ENCODE results near the gene FCSK. TPM values are rescaled to one million over a fixed set of nuclear protein-coding genes. Genes with fewer than 3 reads are reported as not detected.

The FCSK gene
- total and polyA plus RNA-seq, 8 donors: 11.0 to 20.7 (median 15.3) TPM

DNA sequence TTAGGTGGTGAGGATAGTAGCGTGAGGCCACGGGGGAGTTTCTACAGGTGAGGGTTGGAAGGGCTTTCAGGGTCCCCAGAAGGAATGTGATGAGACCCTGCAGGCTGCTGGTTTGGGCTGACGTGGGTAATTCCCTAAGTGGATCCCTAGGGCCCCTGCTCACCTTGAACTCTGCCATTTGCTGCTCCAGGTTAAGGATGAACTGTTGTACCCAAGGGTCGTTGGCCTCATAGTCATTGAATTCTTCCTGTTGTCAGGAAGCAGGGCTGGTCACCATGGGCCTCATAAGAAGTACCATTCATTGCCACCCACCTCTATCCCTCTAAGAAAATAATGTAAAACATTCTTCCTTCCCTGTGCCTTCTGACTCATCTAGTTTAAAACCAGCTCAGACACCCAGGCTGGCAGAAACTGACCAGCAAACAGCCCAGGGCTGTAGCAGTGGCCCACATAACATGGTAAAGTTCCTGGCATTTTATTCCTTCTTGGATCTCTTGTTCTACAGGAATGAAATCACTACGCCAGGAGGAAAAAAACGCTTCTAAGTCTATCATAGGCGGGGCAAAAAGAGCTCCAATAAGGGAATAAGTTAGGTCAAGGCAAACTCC lies 27.6 kb downstream of the FCSK start:
- Histone ChIP-seq H3K36me3 (peaks cover 0 to 83% of the 10 kb centered on the region in 2 donors), H3K4me3 (no peak overlapping the region), H3K27me3 (no peaks in the 10 kb centered on the region), H3K27ac (no peak overlapping the region), H3K9me3 (no peaks in the 10 kb centered on the region), H3K4me1 (peaks cover 0 to 12% of the 10 kb centered on the region in 2 donors)
- intact Hi-C loops (cut with DNase I): no loop called here
- ATAC-seq (no peak), DNase-seq (no peak)
- TF ChIP-seq, protein P1, sequence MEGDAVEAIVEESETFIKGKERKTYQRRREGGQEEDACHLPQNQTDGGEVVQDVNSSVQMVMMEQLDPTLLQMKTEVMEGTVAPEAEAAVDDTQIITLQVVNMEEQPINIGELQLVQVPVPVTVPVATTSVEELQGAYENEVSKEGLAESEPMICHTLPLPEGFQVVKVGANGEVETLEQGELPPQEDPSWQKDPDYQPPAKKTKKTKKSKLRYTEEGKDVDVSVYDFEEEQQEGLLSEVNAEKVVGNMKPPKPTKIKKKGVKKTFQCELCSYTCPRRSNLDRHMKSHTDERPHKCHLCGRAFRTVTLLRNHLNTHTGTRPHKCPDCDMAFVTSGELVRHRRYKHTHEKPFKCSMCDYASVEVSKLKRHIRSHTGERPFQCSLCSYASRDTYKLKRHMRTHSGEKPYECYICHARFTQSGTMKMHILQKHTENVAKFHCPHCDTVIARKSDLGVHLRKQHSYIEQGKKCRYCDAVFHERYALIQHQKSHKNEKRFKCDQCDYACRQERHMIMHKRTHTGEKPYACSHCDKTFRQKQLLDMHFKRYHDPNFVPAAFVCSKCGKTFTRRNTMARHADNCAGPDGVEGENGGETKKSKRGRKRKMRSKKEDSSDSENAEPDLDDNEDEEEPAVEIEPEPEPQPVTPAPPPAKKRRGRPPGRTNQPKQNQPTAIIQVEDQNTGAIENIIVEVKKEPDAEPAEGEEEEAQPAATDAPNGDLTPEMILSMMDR (IDR thresholded peaks at IDR 0.05): no peak

DNA sequence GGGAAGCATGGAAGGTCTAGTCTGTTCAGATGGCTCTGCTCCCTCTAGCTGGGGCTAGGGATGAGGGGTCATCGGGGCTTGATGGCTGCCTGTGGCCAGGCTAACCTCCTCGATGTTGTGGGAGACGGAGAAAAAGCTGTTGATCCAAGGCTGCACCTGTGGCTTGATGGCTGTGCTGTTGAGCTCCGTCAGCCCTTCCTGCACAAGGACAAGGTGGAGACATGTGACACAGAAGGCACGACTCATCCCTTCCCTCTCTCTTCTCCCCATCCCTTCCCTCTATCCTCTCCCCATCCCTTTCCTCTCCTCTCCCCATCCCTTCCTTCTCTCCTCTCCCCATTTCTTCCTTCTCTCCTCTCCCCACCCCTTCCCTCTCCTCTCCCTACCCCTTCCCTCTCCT lies 28.2 kb downstream of the FCSK start:
- H3K27ac ChIP-seq: no peak overlapping the region
- TF ChIP-seq, protein P1 (IDR thresholded peaks at IDR 0.05): no peak
- H3K36me3 ChIP-seq: peaks cover 0 to 86% of the 10 kb centered on the region in 2 donors
- H3K4me1 ChIP-seq: peaks cover 0 to 12% of the 10 kb centered on the region in 2 donors
- H3K9me3 ChIP-seq: no peaks in the 10 kb centered on the region
- DNase-seq: no peak
- no peaks in the 10 kb centered on the region for H3K27me3 ChIP-seq
- intact Hi-C loops (cut with DNase I): no loop called here
- ATAC-seq: no peak
- no peak overlapping the region for H3K4me3 ChIP-seq

DNA sequence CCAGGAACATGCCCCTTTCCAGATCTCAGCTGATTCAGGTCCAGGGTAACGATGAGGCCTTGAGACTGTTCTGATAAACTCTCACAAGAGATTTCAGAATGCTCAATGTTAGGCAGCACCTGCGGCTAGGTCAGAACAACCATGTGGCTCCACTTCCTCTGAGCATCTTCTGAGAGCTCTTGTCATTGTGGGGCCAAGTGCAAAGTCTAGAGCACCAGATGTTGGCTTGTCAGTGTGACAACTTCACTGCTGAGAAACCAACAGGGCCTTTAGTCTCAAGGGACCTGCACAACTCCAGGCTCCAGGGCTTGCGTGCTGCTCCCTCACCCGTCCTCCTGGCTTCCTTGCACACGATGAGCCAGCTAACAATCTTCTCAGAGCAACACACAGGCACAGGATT lies 29.0 kb downstream of the FCSK start:
- no peaks in the 10 kb centered on the region for H3K27me3 ChIP-seq
- H3K36me3 ChIP-seq: peaks cover 0 to 86% of the 10 kb centered on the region in 2 donors
- no peak overlapping the region for H3K4me3 ChIP-seq
- TF ChIP-seq, protein P1 (IDR thresholded peaks at IDR 0.05): no peak
- H3K27ac ChIP-seq: no peak overlapping the region
- H3K4me1 ChIP-seq: peaks cover 0 to 8% of the 10 kb centered on the region in 2 donors
- no peaks in the 10 kb centered on the region for H3K9me3 ChIP-seq
- intact Hi-C loops (cut with DNase I): no loop called here
- DNase-seq (no peak), ATAC-seq (no peak)

DNA sequence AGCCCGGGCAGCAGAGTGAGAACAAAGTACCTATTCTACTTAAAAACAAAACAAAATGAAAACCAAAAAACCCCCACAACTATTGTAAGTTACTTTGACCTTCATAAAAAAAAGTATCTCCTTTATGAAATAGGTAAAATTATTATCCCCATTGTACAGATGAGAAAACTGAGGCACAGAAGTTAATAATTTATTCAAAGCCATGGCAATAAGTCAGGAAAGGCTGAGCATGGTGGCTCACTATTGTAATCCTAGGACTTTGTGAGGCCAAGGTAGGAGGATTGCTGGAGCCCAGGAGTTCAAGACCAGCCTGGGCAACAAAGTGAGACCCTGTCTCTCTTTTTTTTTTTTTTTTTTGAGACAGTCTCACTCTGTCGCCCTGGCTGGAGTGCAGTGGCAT lies 30.5 kb downstream of the FCSK start:
- no peaks in the 10 kb centered on the region for H3K27me3 ChIP-seq
- intact Hi-C loops (cut with DNase I): no loop called here
- H3K4me3 ChIP-seq: no peak overlapping the region
- ATAC-seq (no peak), DNase-seq (no peak)
- no peaks in the 10 kb centered on the region for H3K4me1 ChIP-seq
- H3K27ac ChIP-seq: no peak overlapping the region
- H3K9me3 ChIP-seq: no peaks in the 10 kb centered on the region
- H3K36me3 ChIP-seq: peaks cover 0 to 86% of the 10 kb centered on the region in 2 donors
- TF ChIP-seq, protein P1 (IDR thresholded peaks at IDR 0.05): no peak

DNA sequence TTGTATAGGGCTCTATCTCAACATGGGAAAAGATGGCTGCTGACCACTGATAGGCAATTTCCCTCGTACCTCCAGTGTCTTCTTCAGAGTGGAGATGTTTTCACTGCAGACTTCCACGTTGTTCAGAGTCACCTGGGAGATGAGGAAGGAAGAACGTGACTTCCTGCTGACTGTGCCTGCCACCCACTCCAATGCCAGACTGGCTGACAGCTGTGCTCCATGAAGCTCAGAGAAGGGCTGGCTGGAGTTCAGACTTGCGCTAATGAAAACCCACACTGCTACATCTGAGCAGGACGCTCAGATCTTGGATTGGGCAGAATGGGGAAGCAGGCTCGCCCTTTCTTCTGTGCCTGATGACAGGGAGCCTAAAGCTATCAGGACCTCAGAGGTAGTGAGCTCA lies 35.9 kb downstream of the FCSK start:
- DNase-seq (no peak), ATAC-seq (peak; percentile 29)
- Histone ChIP-seq H3K4me1 (no peaks in the 10 kb centered on the region), H3K27me3 (no peaks in the 10 kb centered on the region), H3K9me3 (no peaks in the 10 kb centered on the region), H3K36me3 (peaks cover 0 to 91% of the 10 kb centered on the region in 2 donors), H3K4me3 (no peak overlapping the region), H3K27ac (no peak overlapping the region)
- intact Hi-C loops (cut with DNase I): no loop called here
- TF ChIP-seq, protein P1 (IDR thresholded peaks at IDR 0.05): no peak
